Ishikawa (cell line): ENCODE data around the gene CTNNA3.

Source experiments
- CREB1 ChIP-seq: IDR thresholded peaks from 2 replicates; pipeline ENCODE4 v1.6.1; 2012; ENCODE audit warnings: low read depth
- REST ChIP-seq: IDR thresholded peaks from 2 replicates; pipeline ENCODE4 v1.6.1; 2012; ENCODE audit warnings: low read depth, mild to moderate bottlenecking
- YY1 ChIP-seq: IDR thresholded peaks from 2 replicates; pipeline ENCODE4 v1.6.1; 2012; ENCODE audit warnings: low read depth
- TF ChIP-seq, protein P1 (sequence below): IDR thresholded peaks from 2 replicates; pipeline ENCODE4 v1.6.1; 2012

DNA sequence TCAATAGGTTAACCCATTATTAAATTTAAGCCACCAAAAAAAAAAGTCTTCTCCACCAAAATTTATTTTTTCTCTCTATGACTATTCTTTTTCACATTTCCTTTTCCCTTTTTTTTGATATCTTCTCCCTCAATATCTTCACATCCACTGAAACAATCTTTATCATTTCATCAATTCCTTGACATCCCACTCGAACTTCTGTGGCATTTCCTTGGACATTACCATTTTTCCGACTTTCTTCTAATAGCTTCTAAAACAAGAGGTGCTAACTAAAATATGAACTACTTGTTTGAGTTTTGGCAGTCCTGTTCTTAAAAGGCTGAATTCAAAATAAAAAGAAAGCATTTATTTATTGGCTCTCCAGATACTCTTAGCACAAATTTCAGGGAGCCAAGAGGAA lies 684 bp upstream of the CTNNA3 start:
- TF ChIP-seq CREB1 = no peak
- no peak for TF ChIP-seq YY1
- TF ChIP-seq REST = no peak
- TF ChIP-seq, protein P1, sequence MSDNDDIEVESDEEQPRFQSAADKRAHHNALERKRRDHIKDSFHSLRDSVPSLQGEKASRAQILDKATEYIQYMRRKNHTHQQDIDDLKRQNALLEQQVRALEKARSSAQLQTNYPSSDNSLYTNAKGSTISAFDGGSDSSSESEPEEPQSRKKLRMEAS = no peak
